NCI-H510A (cell line): ENCODE measurements around the gene ETNK2.

Source experiments
- DNase-seq: peaks from one replicate; lab custom pipeline; 2025; lab: John Stamatoyannopoulos, UW

The ETNK2 gene

DNA sequence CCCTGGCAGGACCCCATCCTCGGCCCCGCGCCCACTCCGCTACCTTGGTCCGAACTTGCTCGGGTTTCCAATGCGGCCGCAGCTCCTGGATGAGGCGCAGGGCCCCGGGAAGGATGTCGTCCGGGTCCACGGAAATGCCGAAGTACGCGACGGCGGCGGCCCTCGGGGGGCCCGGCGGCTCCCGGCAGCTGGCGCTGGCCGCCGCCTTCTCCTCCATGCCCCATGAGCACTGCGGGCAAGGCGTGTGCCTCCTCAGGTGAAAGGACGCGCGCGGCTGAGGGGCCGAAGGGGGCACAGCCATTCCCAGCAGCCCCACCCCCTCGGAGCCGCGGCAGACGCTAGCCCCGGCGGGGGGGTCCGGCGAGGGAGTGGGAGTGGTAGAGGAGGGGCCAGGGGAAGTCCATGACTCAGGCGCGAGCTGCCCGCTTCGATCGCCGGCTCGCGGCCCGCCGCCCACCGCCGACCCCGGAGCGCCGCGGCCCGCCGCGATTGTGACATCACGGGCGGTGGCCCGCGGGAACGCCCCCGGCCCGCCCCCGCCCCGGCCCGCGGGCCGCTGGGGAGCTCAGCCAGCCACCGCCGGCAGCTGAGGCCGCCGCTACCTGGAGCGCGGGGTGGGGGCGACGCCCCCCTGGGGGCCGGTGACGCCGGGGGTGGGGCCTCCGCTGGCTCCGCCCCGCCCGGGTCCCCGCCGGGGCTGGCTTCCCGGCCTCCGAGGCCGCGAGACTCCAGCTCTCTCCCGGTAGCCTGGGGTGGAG lies at the start of gene ETNK2:
Gene ETNK2 (minus strand): TSS at position 493 of the 758 bp plus-strand sequence. CDS start 192 bp downstream, at position 301.
- peak; percentile 39 for DNase-seq

GRCh38 chr1:204201348-204202040 lies 49.6 kb upstream of the ETNK2 start:
- DNase-seq = no peak

DNA sequence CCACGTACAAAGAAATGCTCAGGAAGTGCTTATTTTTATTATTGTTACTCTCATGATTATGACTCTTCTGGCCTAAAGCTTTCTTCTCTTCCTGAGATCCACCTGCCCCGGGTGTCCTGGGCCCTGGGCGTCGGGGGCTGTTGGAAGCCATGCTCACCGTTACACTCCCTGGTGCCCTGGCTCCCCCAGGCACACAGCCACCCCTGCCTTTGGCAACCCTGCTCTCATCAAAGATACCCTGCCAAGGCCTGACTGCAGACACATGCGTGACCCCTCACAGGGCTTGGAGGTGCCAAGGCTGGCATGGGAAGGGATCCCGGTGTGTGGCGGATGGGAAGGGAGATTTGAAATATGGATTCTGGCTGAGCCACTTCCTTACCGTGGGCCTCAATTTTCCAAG lies 47.7 kb upstream of the ETNK2 start:
- no peak for DNase-seq

DNA sequence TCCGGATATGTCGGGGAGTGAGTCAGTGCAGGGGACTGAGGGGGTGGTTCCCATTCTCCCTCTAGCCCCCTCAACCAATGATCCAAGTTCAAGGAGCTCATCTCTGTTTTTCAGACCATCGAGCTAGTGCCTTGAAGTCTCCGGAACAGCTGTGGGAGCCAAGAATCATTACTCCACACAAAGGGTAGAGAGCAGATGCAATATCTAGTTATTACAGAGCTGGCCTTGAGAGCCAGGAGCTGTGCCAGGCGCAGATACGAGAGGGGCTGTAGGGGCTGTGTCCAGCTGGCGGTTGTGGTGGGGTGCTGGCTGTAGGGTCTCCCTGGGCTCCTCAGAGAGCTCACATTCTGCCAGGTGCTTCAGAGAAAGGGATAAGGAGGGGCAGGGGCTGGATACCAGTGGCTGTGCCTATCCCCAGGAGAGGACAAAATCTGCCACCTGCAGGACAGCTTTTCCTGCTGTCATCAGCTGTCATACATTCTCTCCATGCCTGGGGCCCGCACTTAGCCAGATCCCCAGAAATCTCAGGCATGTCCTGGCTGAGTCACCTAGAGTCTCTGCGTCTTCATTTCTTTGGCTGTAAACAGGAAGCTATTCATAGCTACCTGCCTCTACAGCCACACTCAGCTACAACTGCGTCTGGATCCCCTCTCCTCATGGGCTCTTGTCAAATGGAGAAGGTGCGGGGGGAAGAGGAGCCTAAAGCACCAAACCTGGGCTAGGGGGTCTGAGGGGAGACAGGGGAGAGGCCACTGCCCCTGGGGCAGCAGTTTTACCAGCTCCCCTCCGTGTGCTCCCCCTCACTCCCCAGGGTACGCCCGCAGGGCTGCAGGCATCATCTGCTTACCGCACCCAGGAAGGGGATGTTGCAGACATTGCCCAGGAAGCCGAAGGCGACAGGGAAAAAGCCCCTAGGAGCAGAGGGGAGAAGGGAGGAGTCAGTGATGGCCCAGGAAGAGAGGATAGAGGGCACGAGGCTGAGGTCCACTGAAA lies 46.8 kb upstream of the ETNK2 start:
- DNase-seq = no peak

DNA sequence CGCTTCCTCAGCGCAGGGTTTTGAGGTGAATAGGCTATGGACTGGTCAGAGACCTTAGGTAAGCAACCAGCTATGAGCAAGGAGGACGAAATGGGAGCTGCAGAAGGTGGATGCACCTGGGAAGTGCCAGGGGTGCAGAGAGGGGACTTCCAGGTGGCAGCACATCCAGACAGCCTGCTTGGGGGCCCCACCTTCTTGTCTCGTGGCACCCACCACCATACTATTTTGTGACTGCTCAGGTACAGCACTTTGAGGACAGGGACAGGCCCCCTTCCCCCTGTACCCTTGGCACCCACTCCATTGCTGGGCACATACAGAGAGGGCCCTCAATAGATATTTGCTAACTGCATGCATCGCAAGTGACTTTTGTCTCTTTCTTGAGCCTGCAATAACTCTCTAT lies 45.2 kb upstream of the ETNK2 start:
- DNase-seq = no peak

DNA sequence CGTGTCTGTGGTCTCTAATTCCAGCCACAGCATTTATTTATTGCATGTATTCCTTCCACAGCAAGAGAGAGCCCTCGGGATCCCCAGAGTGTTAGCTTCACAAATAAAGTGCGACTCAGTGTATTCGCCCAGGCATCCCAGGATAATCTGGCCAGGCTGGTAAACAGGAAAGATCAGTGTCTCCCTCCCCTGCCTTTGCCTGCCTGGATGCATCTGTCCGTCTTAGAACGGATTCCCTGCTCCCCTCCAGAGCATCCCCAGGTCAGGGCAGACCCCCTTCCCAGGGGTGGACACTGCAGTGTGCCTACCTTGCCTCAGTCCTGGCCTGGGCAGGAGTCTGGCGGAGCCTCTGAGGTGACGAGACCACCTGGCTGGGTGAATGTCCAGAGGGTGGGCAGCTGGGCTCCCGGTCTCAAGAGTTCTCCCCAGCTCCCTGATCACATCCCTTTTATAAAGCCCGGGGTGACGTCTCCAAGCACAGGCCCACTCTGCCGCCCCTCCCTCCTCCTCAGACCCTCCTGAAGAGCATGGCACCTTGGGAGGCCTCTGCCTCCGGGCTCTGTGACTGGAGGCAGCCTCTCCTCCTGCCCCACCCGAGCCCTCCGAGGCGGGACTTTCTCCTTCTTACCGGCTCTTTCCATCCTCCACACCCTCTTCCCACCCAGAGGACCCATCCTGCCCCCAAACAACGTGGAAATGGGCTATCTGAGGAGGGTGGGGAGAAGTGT lies 44.4 kb upstream of the ETNK2 start, which contains the start of gene KISS1:
Gene KISS1 (minus strand): TSS at position 424 of the 728 bp plus-strand sequence. CDS start 3,615 bp downstream, outside the sequence.
- DNase-seq = no peak

DNA sequence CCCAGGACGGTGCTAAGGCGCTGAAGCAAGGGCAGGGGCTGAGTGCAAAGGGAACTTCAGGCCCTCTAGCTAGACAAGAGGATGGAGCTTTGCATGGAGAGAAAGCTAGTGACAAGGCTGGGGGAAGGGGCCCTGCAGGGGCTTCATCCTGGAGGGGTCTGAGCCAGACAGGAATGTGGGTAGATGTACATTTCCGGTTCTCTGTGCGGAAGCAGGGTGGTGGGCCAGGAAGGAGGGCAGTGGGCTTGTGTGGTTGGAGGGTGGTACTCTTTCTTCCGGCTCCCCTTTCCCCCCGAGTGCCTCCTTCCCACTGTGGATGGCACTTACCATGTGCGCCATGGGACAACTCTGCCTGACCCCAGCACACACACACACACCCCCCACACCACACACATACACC lies 42.9 kb upstream of the ETNK2 start:
- DNase-seq = no peak

GRCh38 chr1:204194080-204194479 lies 42.2 kb upstream of the ETNK2 start:
- DNase-seq = no peak

DNA sequence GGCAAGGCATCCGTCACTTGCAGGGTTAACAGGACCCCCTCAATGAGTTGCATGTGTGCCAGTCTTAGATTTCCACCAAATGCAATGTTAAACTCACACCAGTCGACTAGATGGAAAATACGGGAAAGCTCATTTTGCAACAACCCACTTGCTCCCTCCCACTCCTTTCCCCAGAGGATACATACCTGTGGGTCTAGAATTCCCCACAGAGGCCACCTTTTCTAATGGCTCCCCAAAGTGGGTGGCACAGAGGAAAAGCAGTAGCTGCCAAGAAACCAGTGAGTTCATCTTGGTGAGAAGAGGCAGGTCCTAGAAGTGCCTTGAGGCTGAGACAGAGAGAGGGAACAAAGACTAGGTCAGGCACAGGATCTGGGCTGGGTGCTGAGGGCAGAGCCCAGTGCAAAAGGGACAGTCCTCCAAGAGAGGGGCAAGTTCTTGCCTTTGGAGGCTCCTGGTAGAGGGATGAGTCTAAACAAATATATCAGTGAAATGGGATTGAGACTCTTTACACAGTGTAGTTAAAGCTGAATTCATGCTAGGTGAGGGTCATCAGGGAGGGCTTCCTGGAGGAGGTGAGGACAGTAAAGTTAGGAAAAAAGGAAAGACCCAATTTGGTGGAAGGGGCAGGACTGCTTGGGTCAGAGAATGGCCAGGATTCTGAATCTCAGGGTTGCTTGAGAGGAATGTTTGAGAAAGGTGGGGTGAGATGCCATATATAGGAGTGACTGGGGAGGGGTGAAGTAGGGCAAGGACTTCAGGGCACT lies 40.9 kb upstream of the ETNK2 start:
- no peak for DNase-seq

- no peak for DNase-seq
Measured at GRCh38 chr1:204192046-204192445, 40.2 kb upstream of the ETNK2 start.

- DNase-seq = no peak
Measured at GRCh38 chr1:204191456-204191855, 39.6 kb upstream of the ETNK2 start.

GRCh38 chr1:204190212-204191211 lies 38.7 kb upstream of the ETNK2 start:
- DNase-seq = peak; percentile 39

DNA sequence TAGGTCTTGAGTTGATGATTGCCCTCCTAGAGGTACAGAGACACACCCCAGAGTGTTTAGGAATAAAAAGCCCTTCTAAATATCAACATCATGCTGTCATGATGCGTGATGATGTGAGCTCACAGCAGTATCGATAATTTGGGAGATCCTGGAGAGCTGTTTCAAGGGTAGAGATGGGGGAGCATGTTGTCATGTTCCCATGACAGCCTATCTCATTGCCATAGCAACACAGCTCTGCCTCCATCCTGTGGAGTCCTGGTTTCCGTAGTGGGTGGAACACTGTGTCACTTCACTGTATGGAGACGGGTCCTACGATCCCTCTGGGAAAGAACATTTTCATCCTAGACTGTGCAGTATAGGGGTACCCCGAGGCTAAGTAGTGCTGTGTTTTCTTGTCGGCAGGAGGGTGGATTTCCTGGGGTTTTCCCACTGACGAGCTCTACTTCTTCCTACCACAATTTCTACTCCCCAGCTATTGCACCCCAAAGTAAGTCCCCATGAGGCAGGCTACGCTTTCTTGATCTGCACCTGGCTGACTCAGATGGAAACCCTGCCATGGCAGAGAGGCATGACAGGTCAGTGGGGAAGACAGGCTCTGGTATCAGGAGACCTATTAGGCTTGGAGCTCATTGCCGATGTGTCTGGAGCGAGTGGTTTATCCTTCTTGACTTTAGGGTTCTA lies 37.3 kb upstream of the ETNK2 start:
- DNase-seq = no peak

DNA sequence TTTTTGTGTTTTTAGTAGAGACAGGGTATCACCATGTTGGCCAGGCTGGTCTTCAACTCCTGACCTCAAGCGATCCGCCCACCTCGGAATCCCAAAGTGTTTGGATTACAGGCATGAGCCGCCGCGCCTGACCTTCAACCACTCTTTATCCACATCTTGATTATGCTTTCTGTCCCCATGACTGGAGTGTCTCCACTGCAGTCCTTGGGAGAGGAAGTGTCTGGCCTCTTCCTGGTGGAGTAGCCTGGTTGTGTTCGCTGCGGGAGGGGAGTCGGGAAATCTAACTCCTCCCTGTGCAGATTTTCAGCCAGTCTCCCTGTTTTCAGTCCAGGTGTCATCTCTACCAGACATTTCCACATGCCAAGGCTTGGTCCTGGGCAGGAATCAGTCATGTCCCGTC lies 34.8 kb upstream of the ETNK2 start:
- DNase-seq = no peak

DNA sequence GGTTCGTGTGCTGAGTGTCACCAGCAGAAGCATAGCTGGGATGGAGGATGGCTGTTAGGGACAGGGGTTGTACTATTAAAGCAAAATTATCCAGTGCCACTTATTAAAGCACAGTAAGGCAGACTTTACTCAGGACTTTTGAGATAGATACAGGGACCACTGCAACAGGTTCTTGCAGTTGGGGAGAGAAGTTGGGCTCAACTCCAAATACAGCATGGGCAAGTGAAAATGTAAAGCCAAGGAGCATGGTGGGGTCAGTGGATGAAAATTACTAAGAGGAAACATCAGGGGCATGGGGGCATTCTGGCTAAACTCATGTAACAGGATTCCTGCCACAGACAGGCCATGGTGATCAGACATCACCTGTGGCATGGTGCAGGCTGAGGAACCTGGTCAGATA lies 29.3 kb upstream of the ETNK2 start:
- no peak for DNase-seq

DNA sequence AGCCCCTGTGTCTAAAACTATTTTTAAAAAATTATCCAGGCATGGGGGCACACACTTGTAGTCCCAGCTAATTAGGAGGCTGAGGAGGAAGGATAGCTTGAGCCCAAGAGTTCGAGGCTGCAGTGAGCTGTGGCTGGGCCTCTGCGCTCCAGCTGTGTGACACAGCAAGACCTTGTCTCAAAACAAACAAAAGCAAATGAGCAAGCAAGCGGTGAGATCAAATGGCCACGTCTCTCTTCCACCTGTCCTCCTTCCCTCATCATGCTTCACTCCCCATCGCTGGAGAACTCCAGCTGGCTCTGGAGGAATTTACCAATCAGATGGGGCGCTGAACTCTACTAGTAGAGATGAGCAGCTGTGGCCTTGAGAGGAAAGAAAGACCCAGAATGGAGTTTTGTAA lies 28.3 kb upstream of the ETNK2 start:
- peak; percentile 23 for DNase-seq

GRCh38 chr1:204178487-204179281 lies 26.8 kb upstream of the ETNK2 start:
- no peak for DNase-seq

- no peak for DNase-seq
Measured at GRCh38 chr1:204177133-204177532, 25.3 kb upstream of the ETNK2 start.
